Retinal pigment epithelial cell (primary cell): ENCODE data around the gene PELI2.

Experiments
- DNase-seq: peaks from one replicate; pipeline ENCODE4 v3.0.0-alpha.2; 2010; ENCODE audit warnings: low read depth
- H3K4me3 ChIP-seq: 2 replicates; pipeline ENCODE4 v1.5.1; 2011; ENCODE audit warnings: mild to moderate bottlenecking, low read length, control low read depth, moderate library complexity
- CTCF ChIP-seq: conservative IDR thresholded peaks from 2 replicates; pipeline ENCODE4 v1.5.1; 2011; ENCODE audit warnings: low read depth, low read length, control low read depth, inconsistent platforms

PELI2 gene

GRCh38 chr14:56313789-56314188 is 195.6 kb downstream of the PELI2 start:
- no peak for TF ChIP-seq CTCF
- no peak for DNase-seq
- H3K4me3 ChIP-seq, result no peak overlapping the region

GRCh38 chr14:56318393-56319115 is 200.3 kb downstream of the PELI2 start:
- no peak for TF ChIP-seq CTCF
- H3K4me3 ChIP-seq, result no peak overlapping the region
- no peak for DNase-seq

GRCh38 chr14:56321861-56322260 is 203.7 kb downstream of the PELI2 start:
- no peak for DNase-seq
- H3K4me3 ChIP-seq, result no peak overlapping the region
- TF ChIP-seq CTCF, result no peak

GRCh38 chr14:56322531-56322930 is 204.3 kb downstream of the PELI2 start:
- no peak for TF ChIP-seq CTCF
- no peak for DNase-seq
- H3K4me3 ChIP-seq, result no peak overlapping the region

- TF ChIP-seq CTCF, result no peak
- DNase-seq, result no peak
- no peak overlapping the region for H3K4me3 ChIP-seq
Measured at GRCh38 chr14:56324454-56324853, 206.2 kb downstream of the PELI2 start.

GRCh38 chr14:56324856-56325699 is 206.9 kb downstream of the PELI2 start:
- TF ChIP-seq CTCF, result no peak
- H3K4me3 ChIP-seq, result no peak overlapping the region
- no peak for DNase-seq
